A204.1 (cell line): ENCODE results near the gene BAAT.
"Not testable (repeated sequence)": the region's sequence is repeated elsewhere in the genome, so short reads cannot be mapped to it uniquely, and the experiment has no call there.

Experiments
- FAIRE-seq: peaks from 2 replicates; lab custom pipeline; 2012; peaks lifted over from hg19 to GRCh38; lab: Jason Lieb, UNC

BAAT gene

DNA sequence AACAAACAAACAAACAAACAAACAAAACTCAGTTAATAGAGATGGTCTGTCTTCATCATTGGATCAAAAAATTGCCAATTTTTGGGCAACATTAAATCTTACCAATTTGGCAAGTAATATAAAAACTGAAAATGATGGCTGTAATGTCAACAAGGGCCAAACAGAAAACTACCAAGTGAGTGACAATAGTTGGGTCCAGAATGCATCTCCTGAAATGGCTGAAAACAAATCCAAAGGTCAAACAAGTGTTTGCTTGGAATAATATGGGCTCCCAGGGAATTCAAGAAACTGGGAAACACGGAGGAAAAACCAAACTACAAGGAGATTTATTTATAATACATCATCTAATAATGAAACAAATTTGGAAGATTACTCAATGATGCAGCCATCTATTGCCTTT lies 25.1 kb downstream of the BAAT start:
- no peak for FAIRE-seq

DNA sequence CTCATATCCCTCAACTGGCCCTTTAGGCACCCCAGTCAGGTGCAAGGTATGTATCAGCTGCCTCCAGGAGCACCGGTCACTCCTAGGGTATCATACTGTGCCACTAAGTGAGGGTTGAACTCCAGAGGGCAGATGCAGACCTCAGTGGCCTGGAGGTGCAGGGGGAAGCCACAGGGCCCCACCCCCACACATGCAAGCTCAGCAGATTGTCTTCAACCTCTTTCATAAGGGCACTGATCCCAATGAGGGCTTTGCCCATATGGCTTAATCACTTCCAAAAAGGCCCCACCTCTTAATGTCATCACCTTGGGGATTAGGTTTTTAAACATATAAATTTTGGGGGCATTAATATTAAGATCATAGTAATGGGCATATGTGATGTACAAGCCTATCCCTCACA lies 28.2 kb downstream of the BAAT start:
- no peak for FAIRE-seq

DNA sequence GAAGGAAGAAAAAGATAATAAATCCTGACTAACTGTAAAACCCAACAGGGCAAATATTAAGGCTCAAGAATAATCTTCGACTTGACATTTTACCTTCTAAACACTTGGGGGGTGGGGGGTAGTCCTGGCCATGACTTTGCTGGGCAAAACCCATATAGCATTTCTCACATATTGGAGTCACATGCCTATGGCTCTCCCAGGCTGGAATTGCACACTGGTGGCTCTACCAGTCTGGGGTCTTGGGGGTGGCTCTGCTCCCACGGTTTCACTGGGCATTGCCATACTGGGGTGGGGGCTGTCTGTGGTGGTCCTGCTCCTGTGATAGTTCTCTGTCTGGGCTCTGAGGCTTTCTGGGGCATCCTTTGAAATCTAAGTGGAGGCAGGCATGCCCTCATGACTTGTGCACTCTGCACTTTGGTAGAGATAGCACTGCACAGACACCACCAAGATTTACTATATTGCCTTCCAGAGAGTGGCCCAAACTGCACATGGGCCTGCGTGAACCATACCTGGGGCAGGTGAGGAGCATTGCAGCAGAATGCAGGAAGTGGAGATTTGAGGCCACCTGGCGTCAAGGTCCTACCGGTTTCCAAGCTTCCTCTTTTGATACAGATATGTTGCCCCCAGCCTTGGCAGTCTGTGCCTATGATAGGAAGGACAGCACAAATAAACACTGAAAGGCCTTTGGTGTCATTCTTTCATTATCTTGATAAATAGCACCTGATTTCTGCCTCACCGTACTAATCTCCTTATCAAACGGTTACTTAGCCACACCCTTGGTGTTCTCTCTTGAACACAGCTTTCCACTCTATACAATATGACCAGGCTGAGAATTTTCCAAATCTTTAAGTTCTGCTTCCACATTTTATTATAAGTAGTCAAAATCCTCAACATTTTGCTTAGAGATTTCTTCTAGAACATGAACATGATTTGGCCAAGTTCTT lies 29.8 kb downstream of the BAAT start:
- no peak for FAIRE-seq

DNA sequence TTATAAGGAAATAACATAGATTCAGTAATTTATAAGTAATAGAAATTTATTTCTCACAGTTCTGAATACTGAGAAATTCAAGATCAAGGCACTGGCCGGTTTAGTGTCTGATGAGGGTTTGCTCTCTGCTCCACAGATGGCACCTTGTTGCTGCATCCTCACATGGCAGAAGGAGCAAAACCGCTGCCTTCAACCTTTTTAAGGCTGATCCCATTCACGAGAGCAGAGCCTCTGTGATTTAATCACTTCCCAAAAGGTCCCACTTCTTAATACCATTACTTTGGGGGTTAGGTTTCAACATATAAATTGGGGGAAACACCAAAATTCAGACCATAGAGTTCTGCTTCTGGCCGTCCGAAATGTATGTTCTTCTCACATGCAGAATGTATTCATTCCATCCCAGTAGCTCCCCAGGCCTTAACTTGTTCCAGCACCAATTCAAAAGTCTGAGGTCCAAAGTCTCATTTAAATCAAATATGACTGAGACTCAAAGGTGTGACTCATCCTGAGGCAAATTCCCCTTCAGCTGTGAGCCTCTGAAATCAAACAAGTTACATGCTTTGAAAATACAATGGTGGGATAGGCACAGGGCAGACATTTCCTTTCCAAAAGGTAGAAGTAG lies 30.6 kb downstream of the BAAT start:
- FAIRE-seq = no peak

DNA sequence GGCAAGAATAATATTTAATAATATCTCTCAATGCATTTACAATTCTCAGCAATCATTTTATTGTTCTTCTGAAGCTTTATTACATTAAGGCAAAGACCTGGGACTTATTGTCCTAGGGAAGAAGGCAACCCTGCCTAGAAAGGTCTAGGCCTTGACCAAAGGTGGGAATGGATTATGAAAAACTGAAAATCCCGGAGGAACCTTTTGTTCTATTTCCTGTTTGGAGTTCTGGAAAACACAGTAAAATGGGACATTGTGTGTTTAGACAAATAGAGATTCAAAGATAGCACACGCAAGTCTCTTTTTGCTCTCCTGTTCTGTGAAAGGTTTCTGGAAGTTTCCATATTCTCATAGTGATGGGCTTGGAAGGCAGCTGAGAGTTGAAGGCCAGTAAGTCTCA lies 31.1 kb downstream of the BAAT start:
- no peak for FAIRE-seq

DNA sequence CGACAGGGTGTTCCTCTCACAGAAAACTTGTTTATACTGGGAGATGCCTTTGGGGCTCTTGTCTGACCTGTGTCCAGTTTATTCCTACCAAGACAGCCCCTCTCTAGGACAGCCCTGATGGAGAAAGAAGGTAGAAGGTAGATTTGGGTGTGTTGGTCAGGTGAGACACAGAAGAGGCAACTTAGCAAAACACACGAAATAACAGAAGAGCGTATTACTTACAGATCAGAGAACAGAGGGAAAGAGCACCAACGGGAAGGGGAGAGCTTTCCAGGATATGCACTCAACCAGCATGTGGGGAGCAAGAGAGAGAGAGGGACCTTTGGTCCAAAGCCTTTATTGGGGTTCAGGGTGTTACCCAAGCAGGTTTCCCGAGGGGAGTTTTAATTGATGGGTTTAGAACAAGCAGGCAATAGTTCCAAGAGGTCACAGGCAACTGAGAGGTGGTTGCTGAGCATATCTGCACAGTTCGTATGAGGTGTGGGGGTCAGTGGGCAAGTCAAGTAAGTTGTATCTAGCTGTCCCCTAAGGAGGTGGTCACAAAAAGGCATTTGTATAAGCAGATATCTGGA lies 31.8 kb downstream of the BAAT start:
- FAIRE-seq = no peak

DNA sequence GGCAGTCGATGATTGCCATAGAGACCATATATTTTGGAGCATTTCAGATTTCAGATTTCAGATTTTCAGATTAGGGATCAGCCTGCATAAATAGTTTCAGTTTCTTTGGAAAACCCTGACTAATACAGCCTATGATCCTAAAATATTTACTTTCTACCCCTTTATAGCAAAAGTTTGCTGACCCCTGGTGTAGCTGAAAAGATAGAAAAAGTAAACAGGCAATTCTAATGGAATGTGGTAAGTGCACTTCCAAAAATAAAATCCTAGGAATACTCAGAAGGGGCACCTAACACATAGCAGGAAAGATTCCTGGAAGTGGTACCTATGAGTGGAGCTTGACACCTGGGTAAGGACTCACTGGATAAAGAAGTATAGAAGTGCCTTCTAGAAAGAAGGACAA lies 34.5 kb downstream of the BAAT start:
- FAIRE-seq = no peak

DNA sequence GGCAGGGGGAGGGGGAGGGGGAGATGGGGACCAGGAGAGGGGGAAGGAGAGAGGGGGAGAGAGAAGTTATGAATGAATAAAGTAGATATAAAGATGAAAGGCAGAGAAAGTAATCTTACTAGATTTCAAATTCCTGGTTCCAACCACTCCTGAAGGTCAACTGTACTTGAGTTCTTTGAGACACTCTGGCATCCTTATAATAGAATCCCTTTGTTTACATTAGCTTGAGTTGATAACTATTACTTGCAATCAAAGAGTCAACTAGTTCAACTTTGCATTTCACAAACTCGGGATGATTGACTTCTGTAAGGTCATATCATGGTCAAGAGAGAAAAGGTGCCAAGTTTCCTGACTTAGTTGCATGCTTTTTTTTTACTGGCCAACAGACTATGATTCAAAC lies 42.2 kb downstream of the BAAT start:
- no peak for FAIRE-seq

DNA sequence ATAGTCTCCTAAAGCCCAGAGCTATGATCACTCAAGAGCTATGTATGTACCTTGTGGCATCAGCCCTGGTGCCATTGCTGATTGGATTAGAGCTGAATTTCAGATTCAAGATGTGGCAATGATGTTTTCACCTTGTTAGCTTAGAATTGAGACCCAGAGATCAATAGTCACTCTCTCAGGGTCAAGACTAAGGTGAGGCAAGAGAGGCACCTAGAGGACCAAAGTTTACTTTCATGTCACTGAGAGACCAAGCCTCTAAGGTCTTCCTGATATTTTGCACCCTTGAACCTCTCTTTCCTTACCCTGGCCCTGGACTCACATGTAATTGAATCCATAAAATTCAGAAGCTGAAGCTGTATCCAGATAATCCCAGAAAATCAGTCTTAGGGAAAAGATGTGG lies 42.8 kb downstream of the BAAT start:
- FAIRE-seq = no peak

DNA sequence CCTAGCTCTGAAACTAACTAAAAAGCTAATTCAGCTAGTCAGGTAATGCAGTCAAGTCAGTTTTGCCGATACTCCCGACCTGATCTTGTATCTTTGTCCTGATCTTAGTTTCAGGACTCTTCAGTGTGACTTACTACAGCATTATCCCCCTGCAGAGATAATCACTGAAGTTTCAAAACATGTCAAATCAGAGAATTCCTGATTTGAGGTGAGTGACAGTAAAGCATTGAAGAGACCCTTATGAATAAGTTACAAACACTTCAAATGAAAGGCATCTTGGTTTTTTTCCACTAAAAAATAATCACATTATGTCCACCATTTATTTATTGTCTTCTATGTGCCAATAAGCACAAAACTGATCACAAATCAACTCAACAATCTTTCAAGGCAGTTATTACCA lies 47.6 kb downstream of the BAAT start:
- FAIRE-seq = no peak

DNA sequence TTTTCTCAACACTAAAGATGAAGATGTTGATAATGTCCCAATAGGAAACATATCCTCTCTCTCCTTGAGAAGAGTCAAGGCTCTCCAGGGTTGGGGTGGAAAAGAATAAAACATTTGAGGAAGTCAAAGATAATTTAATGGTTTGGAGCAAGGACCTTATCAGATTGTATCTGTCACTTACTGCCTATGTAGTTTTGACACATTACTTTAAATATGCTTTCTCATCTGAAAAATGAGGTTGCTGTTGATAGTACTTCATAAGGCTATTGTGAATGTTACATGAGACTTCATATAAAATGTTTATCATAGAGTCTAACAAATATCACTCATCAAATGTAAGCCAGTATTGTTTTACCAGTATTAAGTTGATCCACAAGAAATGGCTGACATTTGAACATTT lies 48.7 kb downstream of the BAAT start:
- no peak for FAIRE-seq

DNA sequence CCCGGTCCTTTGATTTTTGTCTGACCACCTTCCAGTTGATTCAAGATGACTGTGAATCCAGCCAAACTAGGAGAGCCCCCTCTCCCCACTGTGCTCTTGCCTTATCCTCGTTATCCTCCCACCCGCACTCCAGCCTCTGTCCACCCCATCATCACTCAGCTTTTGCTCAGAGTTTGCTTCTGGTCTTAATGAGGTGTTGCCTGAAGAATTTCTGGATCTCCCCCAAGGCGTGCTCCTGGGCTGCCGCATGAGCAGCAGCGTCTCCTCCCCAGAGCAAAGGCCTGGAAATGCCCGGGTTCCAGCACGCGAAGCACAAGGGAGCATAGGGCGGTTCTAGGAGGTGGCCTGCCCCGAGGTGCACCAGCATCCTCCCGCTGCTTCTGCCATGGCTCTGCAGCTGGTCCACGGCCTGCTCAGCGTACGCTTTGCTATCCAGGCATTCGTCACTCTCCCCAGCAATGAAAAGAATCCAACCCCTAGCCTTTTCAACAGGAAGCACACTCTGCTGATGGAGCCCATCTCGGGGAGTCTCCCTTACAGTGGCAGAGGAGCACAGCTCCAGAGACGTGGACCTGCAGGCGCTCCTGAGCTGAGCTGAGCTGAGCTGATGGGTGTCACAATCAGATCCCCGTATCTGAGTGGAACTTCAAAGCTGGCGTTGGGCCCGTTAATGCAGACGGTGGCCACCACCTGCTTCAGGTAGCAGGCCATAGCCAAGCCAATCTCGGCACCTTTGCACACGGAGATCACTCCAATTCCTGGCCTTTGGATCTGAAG lies 50.7 kb downstream of the BAAT start:
- FAIRE-seq = no peak

DNA sequence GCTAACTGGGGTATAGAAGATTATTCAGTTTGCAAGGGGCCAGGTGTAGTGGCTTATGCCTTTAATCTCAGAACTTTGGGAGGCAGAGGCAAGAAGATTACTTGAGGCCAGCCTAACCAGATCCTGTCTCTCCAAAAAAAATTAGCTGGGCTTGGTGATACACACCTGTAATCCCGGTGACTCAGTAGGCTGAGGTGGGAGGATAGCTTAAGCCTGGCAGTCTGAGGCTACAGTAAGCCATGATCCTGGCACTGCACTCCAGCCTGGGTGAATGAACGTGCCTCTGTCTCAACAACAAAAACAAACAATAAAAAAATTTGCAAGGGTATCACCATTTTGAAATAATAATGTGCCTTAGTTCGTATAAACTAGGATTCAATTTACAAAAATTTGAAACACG lies 51.3 kb downstream of the BAAT start:
- FAIRE-seq = no peak

DNA sequence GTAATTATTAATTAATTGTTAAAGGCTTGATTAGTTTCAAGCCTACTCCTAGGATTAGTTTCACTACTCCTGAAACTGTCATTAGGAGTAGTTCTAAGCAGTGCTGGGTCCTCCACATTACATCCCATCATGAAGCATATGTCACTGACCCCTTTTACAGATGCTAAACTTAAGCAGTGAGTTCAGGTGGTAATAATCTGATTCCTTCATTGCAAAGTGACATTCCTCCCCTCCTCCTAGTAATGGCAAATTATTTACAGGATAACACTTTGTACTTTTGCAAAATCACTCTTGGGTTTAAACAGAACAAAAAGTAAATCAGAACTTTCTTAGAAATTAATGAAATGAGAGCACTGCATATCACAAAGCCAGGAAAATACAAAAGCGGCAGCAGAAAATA lies 52.4 kb downstream of the BAAT start:
- no peak for FAIRE-seq

DNA sequence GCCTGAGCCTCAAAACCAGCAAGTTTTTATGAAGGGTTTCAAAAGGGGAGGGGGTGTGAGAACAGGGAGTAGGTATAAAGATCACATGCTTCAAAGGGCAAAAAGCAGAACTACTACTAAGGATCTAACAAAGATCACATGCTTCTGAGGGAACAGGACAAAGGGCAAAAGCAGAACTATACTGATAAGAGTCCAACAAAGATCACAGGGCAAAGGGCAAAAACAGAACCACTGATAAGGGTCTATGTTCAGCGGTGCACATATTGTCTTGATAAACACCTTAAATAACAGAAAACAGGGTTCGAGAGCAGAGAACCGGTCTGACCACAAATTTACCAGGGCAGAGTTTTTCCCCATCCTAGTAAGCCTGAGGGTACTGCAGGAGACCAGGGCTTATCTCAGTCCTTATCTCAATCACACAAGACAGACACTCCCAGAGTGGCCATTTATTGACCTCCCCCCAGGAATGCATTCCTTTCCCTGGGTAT lies 57.3 kb downstream of the BAAT start:
- FAIRE-seq = not testable (repeated sequence)

DNA sequence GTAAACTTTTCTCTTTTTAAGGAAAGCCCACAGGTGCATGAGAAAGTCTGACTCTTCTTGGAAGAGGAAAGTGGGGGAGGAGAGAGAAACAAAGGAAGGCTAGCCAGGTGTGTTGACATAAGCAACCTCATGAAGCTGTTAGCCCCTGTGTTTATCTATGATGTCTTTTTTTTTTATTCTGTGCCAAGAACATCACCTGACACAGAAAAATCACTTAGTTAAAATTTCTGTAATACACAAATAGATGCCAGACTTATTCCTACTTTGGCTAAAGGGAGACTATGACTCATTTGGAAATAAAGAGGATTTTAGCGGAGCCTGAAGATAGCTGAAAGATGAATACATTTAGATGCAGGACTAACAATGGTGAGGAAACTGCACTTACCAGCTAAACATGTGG lies 58.3 kb downstream of the BAAT start:
- no peak for FAIRE-seq

DNA sequence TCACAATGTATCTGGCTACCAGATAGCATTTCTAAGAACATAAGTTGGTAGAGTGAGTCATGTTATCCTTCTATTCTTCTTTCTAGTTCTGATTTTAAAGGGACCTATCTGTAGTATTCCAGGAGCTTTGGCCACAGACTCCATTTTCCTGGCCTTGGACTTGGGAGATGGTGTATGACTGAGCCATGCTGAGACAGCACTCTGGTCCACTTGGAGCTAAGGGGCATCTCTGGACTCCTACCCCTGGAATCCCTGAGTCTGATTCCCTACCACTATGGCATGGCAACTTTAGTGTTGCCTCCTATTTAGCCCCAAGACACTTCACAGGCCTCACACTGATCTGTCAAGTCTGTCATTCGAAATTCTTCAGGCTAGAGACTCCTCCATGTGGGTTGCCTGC lies 58.8 kb downstream of the BAAT start:
- FAIRE-seq = no peak

DNA sequence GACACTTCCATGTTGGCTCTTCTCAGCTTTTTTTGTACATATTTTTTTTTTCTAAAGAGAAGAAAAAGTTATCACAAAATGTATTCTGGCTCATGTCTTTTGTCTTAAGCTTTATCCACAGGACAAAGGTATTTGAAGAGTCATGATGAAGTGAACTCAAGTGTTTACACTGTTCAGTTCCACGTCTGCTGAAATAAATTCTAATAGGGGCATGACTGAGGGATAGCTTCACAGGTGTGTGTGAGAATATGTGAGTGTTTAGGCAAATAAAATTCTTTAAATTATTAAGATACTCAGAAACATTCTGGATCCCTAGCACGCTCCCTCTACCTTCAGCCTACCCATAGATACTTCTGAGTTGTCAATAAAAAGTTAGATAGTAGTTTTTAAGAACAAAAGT lies 59.8 kb downstream of the BAAT start:
- no peak for FAIRE-seq

DNA sequence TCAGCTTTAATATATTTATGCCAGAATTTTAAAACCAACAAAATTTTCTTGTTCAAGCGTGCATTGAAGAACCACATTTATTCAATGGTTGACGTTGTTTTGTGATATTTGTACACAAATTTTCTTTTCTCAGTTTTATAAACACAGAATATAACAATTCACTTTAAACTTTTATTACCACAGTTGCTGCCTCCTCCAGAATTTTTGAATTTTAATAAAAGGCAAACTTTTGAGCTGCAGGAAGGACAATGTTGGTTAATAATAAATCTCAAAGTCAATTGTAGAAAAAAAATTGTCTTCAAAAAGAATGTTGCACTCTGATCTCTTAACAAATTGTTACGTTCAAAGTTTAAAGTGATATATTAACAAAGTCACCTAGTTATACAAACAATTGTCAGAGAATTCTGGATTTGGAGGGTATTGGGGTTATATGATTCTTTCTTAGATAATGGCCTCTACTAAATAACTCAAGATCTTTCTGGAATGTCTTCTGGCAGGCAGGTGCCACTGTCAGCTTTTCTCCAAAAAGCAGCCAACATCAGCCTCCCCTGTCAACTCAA lies 60.5 kb downstream of the BAAT start:
- FAIRE-seq = no peak

DNA sequence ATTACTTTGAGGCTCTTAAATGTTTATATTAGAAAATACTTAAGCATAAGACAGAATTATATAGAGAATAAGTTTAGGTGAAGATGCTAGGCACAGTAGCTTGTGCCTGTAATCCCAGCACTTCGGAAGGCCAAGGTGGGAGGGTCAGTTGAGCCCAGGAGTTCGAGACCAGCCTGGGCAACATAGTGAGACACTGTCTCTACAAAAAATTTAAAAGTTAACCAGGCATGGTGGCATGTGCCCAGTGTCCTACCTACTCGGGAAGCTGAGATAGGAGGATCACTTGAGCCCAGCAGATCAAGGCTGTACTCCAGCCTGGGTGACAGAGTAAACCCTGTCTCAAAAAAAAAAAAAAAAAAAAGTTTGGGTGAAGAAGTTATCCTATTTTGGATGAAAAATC lies 61.7 kb downstream of the BAAT start:
- FAIRE-seq = no peak

DNA sequence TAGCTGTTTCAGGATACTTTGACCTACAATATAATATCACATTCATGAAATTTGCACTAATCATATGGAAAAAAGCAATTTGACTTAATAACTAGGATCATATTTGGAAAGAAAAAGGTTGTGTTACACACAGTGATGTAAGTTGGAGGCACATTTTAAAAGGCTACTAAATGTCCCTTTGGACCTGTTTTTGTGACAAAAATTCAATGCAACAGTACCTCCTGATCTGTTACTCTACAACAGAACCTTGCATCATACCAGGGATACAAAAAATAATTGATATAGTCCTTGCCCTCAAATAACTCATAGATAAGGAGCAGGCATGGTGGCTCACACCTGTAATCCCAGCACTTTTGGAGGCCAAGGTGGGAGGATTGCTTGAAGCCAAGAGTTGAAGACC lies 67.1 kb downstream of the BAAT start:
- no peak for FAIRE-seq

DNA sequence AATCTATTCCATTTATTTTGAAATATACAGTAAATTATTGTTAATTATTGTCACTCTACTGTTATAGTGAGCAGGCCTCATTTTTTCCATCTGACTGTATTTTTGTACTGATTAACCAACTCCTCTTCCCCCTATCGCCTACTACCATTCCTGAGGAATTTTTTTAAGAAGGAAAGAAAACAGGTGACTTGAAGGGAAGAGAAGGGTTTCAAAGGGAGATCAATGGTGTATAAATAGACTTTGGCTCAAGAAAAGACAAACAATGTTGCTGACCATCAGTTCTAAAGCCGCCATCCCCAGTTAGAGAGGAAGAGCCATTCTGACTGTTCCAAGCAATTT lies 69.7 kb downstream of the BAAT start:
- no peak for FAIRE-seq

DNA sequence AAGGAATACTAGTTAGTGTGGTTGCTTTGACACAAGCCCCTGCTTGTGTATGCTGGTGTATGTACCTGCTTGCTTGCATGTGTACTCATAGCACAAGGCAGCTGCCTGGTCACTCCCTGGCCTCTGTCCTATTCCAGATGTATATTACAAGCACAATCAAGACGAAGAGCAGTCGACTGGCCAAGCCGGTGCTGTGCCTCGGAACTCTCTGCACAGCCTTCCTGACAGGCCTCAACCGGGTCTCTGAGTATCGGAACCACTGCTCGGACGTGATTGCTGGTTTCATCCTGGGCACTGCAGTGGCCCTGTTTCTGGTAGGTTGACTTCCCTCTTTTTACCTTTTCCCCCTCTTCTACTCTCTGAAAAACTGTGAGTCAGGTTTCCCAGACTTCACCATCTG lies 72.1 kb downstream of the BAAT start:
- FAIRE-seq = no peak
